ENCODE data around the gene SPAG16. TPM values are rescaled to one million over a fixed set of nuclear protein-coding genes. Genes with fewer than 3 reads are reported as not detected.

SPAG16 gene
- total RNA-seq, 1 donor from 2014 or later = 18.1 TPM

DNA sequence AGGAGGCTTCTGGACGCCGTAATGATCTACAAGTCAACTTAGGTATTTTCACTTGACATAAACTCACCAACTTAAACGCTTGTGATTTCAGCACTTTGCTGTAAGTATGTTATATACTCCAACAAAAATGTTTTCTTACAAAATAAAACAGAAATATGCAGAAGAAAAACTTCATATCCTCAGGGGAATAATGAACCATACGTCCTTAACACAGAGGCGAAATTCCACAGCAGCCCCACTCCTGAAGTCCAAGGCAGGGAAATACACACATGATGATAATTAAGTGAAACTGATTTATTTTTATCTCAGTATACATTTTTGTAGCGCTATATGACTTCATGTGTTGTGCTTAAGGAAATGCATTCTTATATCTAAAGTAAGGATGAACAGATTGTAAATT, 791.2 kb downstream of the SPAG16 start:
- no peaks in the 10 kb centered on the region for H3K27me3 Mint-ChIP-seq (ENCODE audit: unreplicated experiment)
- TF ChIP-seq, protein P1, sequence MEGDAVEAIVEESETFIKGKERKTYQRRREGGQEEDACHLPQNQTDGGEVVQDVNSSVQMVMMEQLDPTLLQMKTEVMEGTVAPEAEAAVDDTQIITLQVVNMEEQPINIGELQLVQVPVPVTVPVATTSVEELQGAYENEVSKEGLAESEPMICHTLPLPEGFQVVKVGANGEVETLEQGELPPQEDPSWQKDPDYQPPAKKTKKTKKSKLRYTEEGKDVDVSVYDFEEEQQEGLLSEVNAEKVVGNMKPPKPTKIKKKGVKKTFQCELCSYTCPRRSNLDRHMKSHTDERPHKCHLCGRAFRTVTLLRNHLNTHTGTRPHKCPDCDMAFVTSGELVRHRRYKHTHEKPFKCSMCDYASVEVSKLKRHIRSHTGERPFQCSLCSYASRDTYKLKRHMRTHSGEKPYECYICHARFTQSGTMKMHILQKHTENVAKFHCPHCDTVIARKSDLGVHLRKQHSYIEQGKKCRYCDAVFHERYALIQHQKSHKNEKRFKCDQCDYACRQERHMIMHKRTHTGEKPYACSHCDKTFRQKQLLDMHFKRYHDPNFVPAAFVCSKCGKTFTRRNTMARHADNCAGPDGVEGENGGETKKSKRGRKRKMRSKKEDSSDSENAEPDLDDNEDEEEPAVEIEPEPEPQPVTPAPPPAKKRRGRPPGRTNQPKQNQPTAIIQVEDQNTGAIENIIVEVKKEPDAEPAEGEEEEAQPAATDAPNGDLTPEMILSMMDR (IDR thresholded peaks at IDR 0.05; ENCODE audit: partially characterized antibody, unreplicated experiment) = no peak
- H3K27ac Mint-ChIP-seq (ENCODE audit: unreplicated experiment) = no peak overlapping the region
- H3K4me3 Mint-ChIP-seq (ENCODE audit: unreplicated experiment) = no peak overlapping the region
- DNase-seq = no peak
- H3K9me3 Mint-ChIP-seq (ENCODE audit: unreplicated experiment) = no peaks in the 10 kb centered on the region
- no peaks in the 10 kb centered on the region for H3K36me3 Mint-ChIP-seq (ENCODE audit: unreplicated experiment)
- no peaks in the 10 kb centered on the region for H3K4me1 Mint-ChIP-seq (ENCODE audit: low read depth, unreplicated experiment)

GRCh38 chr2:214076527-214076926, 792.3 kb downstream of the SPAG16 start:
- TF ChIP-seq, protein P1 (IDR thresholded peaks at IDR 0.05; ENCODE audit: partially characterized antibody, unreplicated experiment) = no peak
- H3K27ac Mint-ChIP-seq (ENCODE audit: unreplicated experiment) = no peak overlapping the region
- H3K4me3 Mint-ChIP-seq (ENCODE audit: unreplicated experiment) = no peak overlapping the region
- H3K4me1 Mint-ChIP-seq (ENCODE audit: low read depth, unreplicated experiment) = no peaks in the 10 kb centered on the region
- DNase-seq = no peak
- H3K9me3 Mint-ChIP-seq (ENCODE audit: unreplicated experiment) = no peaks in the 10 kb centered on the region
- no peaks in the 10 kb centered on the region for H3K27me3 Mint-ChIP-seq (ENCODE audit: unreplicated experiment)
- no peaks in the 10 kb centered on the region for H3K36me3 Mint-ChIP-seq (ENCODE audit: unreplicated experiment)

DNA sequence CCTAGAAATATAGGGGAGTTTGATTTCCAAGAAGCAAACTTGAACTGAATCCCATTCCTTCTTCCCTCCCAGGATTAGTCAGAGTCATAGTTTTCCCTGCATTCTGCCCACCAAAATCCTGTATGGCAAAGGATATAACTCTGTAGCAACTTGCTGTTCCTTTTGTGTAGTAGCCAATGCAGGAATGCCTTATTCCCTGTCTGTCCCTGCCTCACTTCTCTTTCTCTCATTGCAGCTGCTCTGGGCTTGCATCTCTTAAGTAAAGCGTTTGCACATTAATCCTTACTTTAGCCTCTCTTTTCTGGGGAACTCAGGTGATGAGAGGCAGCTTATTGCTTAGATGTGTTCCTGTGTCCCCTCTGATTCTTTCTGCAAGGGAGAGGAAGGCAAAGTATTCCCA, 793.5 kb downstream of the SPAG16 start:
- no peak for DNase-seq

GRCh38 chr2:214079032-214079431, 794.8 kb downstream of the SPAG16 start:
- Mint-ChIP-seq H3K4me3 (ENCODE audit: unreplicated experiment) (no peak overlapping the region), H3K9me3 (ENCODE audit: unreplicated experiment) (no peaks in the 10 kb centered on the region), H3K4me1 (ENCODE audit: low read depth, unreplicated experiment) (no peaks in the 10 kb centered on the region), H3K36me3 (ENCODE audit: unreplicated experiment) (no peaks in the 10 kb centered on the region), H3K27me3 (ENCODE audit: unreplicated experiment) (no peaks in the 10 kb centered on the region), H3K27ac (ENCODE audit: unreplicated experiment) (no peak overlapping the region)
- TF ChIP-seq, protein P1 (IDR thresholded peaks at IDR 0.05; ENCODE audit: partially characterized antibody, unreplicated experiment) = no peak
- DNase-seq = no peak

More for the DNA sequence above, 793.5 kb downstream of the SPAG16 start:
- no peaks in the 10 kb centered on the region for H3K9me3 Mint-ChIP-seq (ENCODE audit: unreplicated experiment)
- TF ChIP-seq, protein P1 (IDR thresholded peaks at IDR 0.05; ENCODE audit: partially characterized antibody, unreplicated experiment) = no peak
- no peaks in the 10 kb centered on the region for H3K4me1 Mint-ChIP-seq (ENCODE audit: low read depth, unreplicated experiment)
- no peak overlapping the region for H3K4me3 Mint-ChIP-seq (ENCODE audit: unreplicated experiment)
- no peak overlapping the region for H3K27ac Mint-ChIP-seq (ENCODE audit: unreplicated experiment)
- no peaks in the 10 kb centered on the region for H3K27me3 Mint-ChIP-seq (ENCODE audit: unreplicated experiment)
- no peaks in the 10 kb centered on the region for H3K36me3 Mint-ChIP-seq (ENCODE audit: unreplicated experiment)

GRCh38 chr2:214088536-214088935, 804.3 kb downstream of the SPAG16 start:
- H3K27me3 Mint-ChIP-seq (ENCODE audit: unreplicated experiment) = peaks cover 2% of the 10 kb centered on the region
- H3K4me1 Mint-ChIP-seq (ENCODE audit: low read depth, unreplicated experiment) = peaks cover 22% of the 10 kb centered on the region
- no peak for DNase-seq
- peak overlapping the region; percentile 67 for H3K27ac Mint-ChIP-seq (ENCODE audit: unreplicated experiment)
- H3K4me3 Mint-ChIP-seq (ENCODE audit: unreplicated experiment) = peak overlapping the region; percentile 71
- H3K9me3 Mint-ChIP-seq (ENCODE audit: unreplicated experiment) = peaks cover 3% of the 10 kb centered on the region
- H3K36me3 Mint-ChIP-seq (ENCODE audit: unreplicated experiment) = no peaks in the 10 kb centered on the region
- TF ChIP-seq, protein P1 (IDR thresholded peaks at IDR 0.05; ENCODE audit: partially characterized antibody, unreplicated experiment) = no peak
